Activated T-cell treated with anti-CD3 and anti-CD28 coated beads, Interleukin-2, amount 50 U/mL, for 4 hours (primary cell): ENCODE data around the gene STX11. TPM values are rescaled to one million over a fixed set of nuclear protein-coding genes. Genes with fewer than 3 reads are reported as not detected.

Experiments
- ATAC-seq, 2 donors: fragments of 200-7000 bp; cut with Tn5 transposase; one replicate each; pipeline ENCODE4 v1.10.0; 2021
- DNase-seq: peaks from one replicate; pipeline ENCODE4 v3.0.0-alpha.2; 2020
- H3K27me3 Mint-ChIP-seq: one replicate; pipeline ENCODE4 v1.8.0; 2021; ENCODE audit warnings: low read depth, mixed read lengths
- H3K36me3 Mint-ChIP-seq: one replicate; pipeline ENCODE4 v1.8.0; 2022; ENCODE audit warnings: mixed read lengths; ENCODE audit not compliant: insufficient read depth
- H3K4me1 Mint-ChIP-seq: one replicate; pipeline ENCODE4 v1.8.0; 2021; ENCODE audit warnings: low read depth, mixed read lengths
- H3K4me3 Mint-ChIP-seq: one replicate; pipeline ENCODE4 v1.8.0; 2021; ENCODE audit warnings: mild to moderate bottlenecking, moderate library complexity, mixed read lengths
- H3K9me3 Mint-ChIP-seq: one replicate; pipeline ENCODE4 v1.8.0; 2021; ENCODE audit warnings: mixed read lengths
- total RNA-seq, 3 donors: library from RNA; stranded (reverse); gene quantifications; one replicate each; pipeline ENCODE4 v1.2.1, GENCODE V29; 2021

Gene STX11
- total RNA-seq, 3 donors from 2014 or later, result 29.9 to 31.8 (median 30.9) TPM

DNA sequence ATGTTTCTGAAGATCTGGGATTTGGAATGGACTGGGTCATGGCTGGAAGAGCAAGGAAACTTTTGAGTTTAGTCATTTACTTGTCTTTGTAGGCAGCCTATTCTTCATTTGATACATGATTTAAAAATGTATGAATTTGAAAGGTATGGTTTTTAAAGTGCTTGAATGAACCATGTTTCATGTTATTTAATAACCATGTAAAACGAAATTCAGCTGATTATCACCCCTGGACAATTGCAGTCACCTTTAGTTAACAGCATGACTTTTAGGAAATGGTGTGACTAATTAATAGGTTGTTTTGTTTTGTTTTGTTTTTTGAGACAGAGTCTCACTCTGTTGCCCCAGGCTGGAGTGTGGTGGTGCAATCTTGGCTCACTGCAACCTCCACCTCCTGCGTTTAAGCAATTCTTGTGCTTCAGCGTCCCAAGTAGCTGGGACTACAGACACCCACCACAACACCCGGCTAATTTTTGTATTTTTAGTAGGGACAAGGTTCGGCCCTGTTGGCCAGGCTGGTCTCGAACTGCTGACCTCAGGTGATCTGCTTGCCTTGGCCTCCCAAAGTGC is 2.1 kb downstream of the STX11 start:
- peaks cover 59% of the 10 kb centered on the region for H3K4me1 Mint-ChIP-seq
- H3K27me3 Mint-ChIP-seq, result no peaks in the 10 kb centered on the region
- H3K36me3 Mint-ChIP-seq, result peaks cover 31% of the 10 kb centered on the region
- DNase-seq (no peak), ATAC-seq (no peak)
- peak overlapping the region; percentile 89 for H3K4me3 Mint-ChIP-seq
- no peaks in the 10 kb centered on the region for H3K9me3 Mint-ChIP-seq

- Mint-ChIP-seq H3K36me3 (peaks cover 32% of the 10 kb centered on the region), H3K27me3 (no peaks in the 10 kb centered on the region), H3K4me3 (no peak overlapping the region), H3K9me3 (no peaks in the 10 kb centered on the region), H3K4me1 (peaks cover 59% of the 10 kb centered on the region)
- DNase-seq, result no peak
- ATAC-seq, result no peak
Measured at GRCh38 chr6:144153260-144153659, 2.9 kb downstream of the STX11 start.

- Mint-ChIP-seq H3K36me3 (peaks cover 35% of the 10 kb centered on the region), H3K4me1 (peaks cover 59% of the 10 kb centered on the region), H3K27me3 (no peaks in the 10 kb centered on the region), H3K9me3 (no peaks in the 10 kb centered on the region), H3K4me3 (peak overlapping the region; percentile 8)
- ATAC-seq (no peak), DNase-seq (no peak)
Measured at GRCh38 chr6:144153971-144154370, 3.7 kb downstream of the STX11 start.

DNA sequence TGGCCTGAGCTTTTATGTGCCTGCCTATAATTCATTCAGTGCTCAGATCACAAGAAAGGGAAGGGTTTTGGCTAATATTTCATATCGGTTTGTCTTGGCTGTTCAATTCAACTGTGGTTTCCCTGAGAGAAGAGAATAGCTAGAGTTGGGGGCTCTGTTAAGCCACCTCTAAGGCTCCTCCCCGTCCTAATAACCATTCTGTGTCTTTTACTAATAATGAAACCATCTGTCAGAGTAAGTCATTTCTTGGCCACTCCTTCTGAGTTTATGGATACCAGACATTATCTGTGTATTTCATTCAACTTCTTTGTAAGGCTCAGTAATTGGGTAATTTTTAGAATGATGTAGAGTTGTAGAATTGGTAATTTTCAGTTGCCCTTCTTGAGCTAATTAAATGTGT is 5.2 kb downstream of the STX11 start:
- DNase-seq (no peak), ATAC-seq (peak in 1 of 2 donors; percentile 5)
- no peaks in the 10 kb centered on the region for H3K27me3 Mint-ChIP-seq
- peaks cover 40% of the 10 kb centered on the region for H3K36me3 Mint-ChIP-seq
- no peak overlapping the region for H3K4me3 Mint-ChIP-seq
- peaks cover 55% of the 10 kb centered on the region for H3K4me1 Mint-ChIP-seq
- H3K9me3 Mint-ChIP-seq, result no peaks in the 10 kb centered on the region

- H3K36me3 Mint-ChIP-seq, result peaks cover 39% of the 10 kb centered on the region
- H3K9me3 Mint-ChIP-seq, result no peaks in the 10 kb centered on the region
- H3K27me3 Mint-ChIP-seq, result no peaks in the 10 kb centered on the region
- no peak for DNase-seq
- ATAC-seq, result no peak
- no peak overlapping the region for H3K4me3 Mint-ChIP-seq
- H3K4me1 Mint-ChIP-seq, result peaks cover 53% of the 10 kb centered on the region
Measured at GRCh38 chr6:144156338-144156737, 6.0 kb downstream of the STX11 start.

DNA sequence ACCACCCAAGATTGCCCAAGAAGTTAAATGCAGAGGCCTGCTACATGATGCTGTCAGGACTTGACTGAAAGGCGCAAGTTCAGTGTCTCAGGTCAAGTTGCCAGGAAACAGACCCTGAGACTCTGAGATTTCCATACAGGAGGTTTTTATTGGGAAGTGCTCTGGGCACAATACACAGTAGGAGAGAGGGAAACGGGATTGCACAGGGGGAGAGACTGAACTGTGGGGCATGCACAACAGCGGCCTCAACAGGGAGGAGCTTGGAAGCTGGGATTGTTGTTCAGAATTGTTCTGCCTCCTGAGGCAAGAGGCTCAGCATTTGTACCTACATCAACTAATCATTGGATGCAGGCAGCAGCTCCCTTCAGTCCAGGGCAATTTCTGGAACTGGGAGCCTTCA is 6.7 kb downstream of the STX11 start:
- DNase-seq, result no peak
- no peaks in the 10 kb centered on the region for H3K27me3 Mint-ChIP-seq
- H3K36me3 Mint-ChIP-seq, result peaks cover 41% of the 10 kb centered on the region
- H3K9me3 Mint-ChIP-seq, result no peaks in the 10 kb centered on the region
- ATAC-seq, result no peak
- H3K4me3 Mint-ChIP-seq, result no peak overlapping the region
- H3K4me1 Mint-ChIP-seq, result peaks cover 47% of the 10 kb centered on the region

- DNase-seq (no peak), ATAC-seq (no peak)
- Mint-ChIP-seq H3K4me1 (peaks cover 39% of the 10 kb centered on the region), H3K27me3 (no peaks in the 10 kb centered on the region), H3K9me3 (no peaks in the 10 kb centered on the region), H3K4me3 (no peak overlapping the region), H3K36me3 (peaks cover 44% of the 10 kb centered on the region)
Measured at GRCh38 chr6:144158133-144158532, 7.8 kb downstream of the STX11 start.

DNA sequence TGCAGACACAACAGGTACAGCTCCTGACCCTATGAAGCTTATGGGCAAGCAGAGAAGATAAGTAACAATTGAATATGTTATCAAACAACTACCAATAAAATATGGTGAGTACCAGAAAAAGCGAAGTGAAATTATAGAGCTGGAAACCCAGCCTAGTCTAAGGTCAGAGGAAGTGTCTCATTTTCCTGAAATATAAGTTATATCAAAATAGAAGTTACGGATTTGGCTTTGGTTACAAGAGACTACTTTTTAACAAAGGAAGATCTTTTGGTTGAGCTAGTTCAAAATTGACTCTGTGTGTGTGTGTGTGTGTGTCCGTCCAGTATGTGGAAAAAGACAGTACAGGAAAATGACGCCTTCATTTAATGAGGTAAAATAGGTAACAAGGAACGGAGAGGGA is 8.9 kb downstream of the STX11 start:
- ATAC-seq, result no peak
- Mint-ChIP-seq H3K4me1 (peaks cover 32% of the 10 kb centered on the region), H3K36me3 (peaks cover 38% of the 10 kb centered on the region)

GRCh38 chr6:144159742-144160141 is 9.4 kb downstream of the STX11 start:
- H3K27me3 Mint-ChIP-seq, result no peaks in the 10 kb centered on the region
- H3K4me1 Mint-ChIP-seq, result peaks cover 27% of the 10 kb centered on the region
- peaks cover 36% of the 10 kb centered on the region for H3K36me3 Mint-ChIP-seq
- no peaks in the 10 kb centered on the region for H3K9me3 Mint-ChIP-seq
- H3K4me3 Mint-ChIP-seq, result no peak overlapping the region
- ATAC-seq (no peak), DNase-seq (no peak)

More for the DNA sequence above, 8.9 kb downstream of the STX11 start:
- Mint-ChIP-seq H3K27me3 (no peaks in the 10 kb centered on the region), H3K4me3 (no peak overlapping the region), H3K9me3 (no peaks in the 10 kb centered on the region)
- DNase-seq, result no peak

- DNase-seq (no peak), ATAC-seq (no peak)
- Mint-ChIP-seq H3K4me1 (peaks cover 20% of the 10 kb centered on the region), H3K36me3 (peaks cover 34% of the 10 kb centered on the region), H3K4me3 (no peak overlapping the region), H3K27me3 (no peaks in the 10 kb centered on the region), H3K9me3 (no peaks in the 10 kb centered on the region)
Measured at GRCh38 chr6:144160431-144161005, 10.2 kb downstream of the STX11 start.

- no peak for ATAC-seq
- DNase-seq, result no peak
- H3K4me1 Mint-ChIP-seq, result peaks cover 8% of the 10 kb centered on the region
- no peaks in the 10 kb centered on the region for H3K27me3 Mint-ChIP-seq
- H3K9me3 Mint-ChIP-seq, result no peaks in the 10 kb centered on the region
- peaks cover 26% of the 10 kb centered on the region for H3K36me3 Mint-ChIP-seq
- H3K4me3 Mint-ChIP-seq, result no peak overlapping the region
Measured at GRCh38 chr6:144161975-144162374, 11.7 kb downstream of the STX11 start.

- DNase-seq (no peak), ATAC-seq (no peak)
- H3K9me3 Mint-ChIP-seq, result no peaks in the 10 kb centered on the region
- peaks cover 20% of the 10 kb centered on the region for H3K36me3 Mint-ChIP-seq
- no peaks in the 10 kb centered on the region for H3K27me3 Mint-ChIP-seq
- peaks cover 4% of the 10 kb centered on the region for H3K4me1 Mint-ChIP-seq
- H3K4me3 Mint-ChIP-seq, result no peak overlapping the region
Measured at GRCh38 chr6:144162977-144163376, 12.7 kb downstream of the STX11 start.

DNA sequence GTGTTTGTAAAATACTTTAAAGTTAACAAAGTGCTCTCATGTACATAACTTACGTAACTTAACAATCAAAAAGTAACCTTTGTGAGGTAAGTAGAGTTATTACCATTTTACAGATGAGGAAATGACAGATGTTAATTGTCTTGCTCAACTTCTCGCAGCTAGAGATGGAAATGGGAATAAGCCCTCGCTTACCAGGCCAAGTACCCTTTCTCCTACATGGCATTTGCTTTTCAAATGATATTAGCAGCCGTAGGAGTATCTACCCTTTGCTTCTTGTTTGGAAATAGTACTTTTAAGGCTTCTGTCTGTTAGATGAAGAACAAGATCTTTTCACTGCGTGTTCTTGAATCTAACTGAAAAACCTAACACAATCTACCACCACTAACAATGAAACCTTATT is 15.5 kb downstream of the STX11 start:
- Mint-ChIP-seq H3K36me3 (peaks cover 28% of the 10 kb centered on the region), H3K27me3 (no peaks in the 10 kb centered on the region), H3K9me3 (no peaks in the 10 kb centered on the region), H3K4me3 (no peak overlapping the region), H3K4me1 (peaks cover 4% of the 10 kb centered on the region)
- ATAC-seq (no peak), DNase-seq (no peak)

DNA sequence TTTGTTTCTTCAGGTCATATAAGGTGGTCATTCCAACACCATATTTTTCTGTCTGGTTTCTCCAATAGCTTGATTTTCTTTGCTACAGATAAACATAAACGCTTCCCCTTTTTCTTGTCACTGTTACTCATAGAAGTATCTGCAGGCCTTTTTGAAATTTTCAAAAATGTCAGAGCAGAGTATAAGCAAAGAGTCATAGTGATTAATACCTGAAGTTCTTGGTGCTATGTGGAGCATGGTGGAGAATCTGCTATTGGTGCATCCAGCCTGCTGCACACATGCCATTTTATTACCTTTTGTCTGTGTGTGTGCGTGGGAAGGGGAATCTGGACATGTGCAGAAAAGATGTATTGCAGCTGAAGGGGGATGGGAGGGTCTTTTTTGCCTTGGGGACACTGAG is 19.7 kb downstream of the STX11 start:
- Mint-ChIP-seq H3K36me3 (peaks cover 40% of the 10 kb centered on the region), H3K4me1 (peaks cover 4% of the 10 kb centered on the region), H3K4me3 (no peak overlapping the region), H3K9me3 (no peaks in the 10 kb centered on the region), H3K27me3 (no peaks in the 10 kb centered on the region)
- DNase-seq, result no peak
- ATAC-seq, result no peak

GRCh38 chr6:144171406-144171805 is 21.1 kb downstream of the STX11 start:
- no peak for DNase-seq
- H3K4me3 Mint-ChIP-seq, result no peak overlapping the region
- H3K36me3 Mint-ChIP-seq, result peaks cover 45% of the 10 kb centered on the region
- H3K27me3 Mint-ChIP-seq, result no peaks in the 10 kb centered on the region
- ATAC-seq, result no peak
- H3K4me1 Mint-ChIP-seq, result peaks cover 4% of the 10 kb centered on the region
- H3K9me3 Mint-ChIP-seq, result no peaks in the 10 kb centered on the region
